GM23338 (cell line): ENCODE data around the gene SUPT6H.

Experiments used
- CREB1 ChIP-seq: fragments of 250-450 bp; sonication (Bioruptor Pico); IDR thresholded peaks from 2 replicates; pipeline ENCODE4 v1.5.0; 2020; ENCODE audit warnings: low read depth, mild to moderate bottlenecking, moderate library complexity
- ETS1 ChIP-seq: IDR thresholded peaks from 2 replicates; pipeline ENCODE4 v1.6.1; 2016; ENCODE audit warnings: antibody characterized with exemption
- EZH2 ChIP-seq: fragments of 200-600 bp; sonication (generic); IDR thresholded peaks from one replicate; pipeline ENCODE4 v1.8.0; 2017; ENCODE audit warnings: antibody characterized with exemption, mild to moderate bottlenecking, low read depth; ENCODE audit not compliant: unreplicated experiment
- EZH2phosphoT487 ChIP-seq: fragments of 200-600 bp; sonication (generic); IDR thresholded peaks from one replicate; pipeline ENCODE4 v1.8.1; 2018; ENCODE audit warnings: antibody characterized with exemption; ENCODE audit not compliant: unreplicated experiment
- JUNB ChIP-seq: IDR thresholded peaks from one replicate; pipeline ENCODE4 v1.6.1; 2016; ENCODE audit warnings: antibody characterized with exemption; ENCODE audit not compliant: unreplicated experiment
- NANOG ChIP-seq: IDR thresholded peaks from 2 replicates; pipeline ENCODE4 v1.6.1; 2016; ENCODE audit warnings: antibody characterized with exemption, borderline replicate concordance
- POLR2AphosphoS5 ChIP-seq: IDR thresholded peaks from 2 replicates; pipeline ENCODE4 v1.6.1; 2016; ENCODE audit warnings: antibody characterized with exemption, low read depth
- REST ChIP-seq: IDR thresholded peaks from one replicate; pipeline ENCODE4 v1.6.1; 2018; ENCODE audit warnings: antibody characterized with exemption; ENCODE audit not compliant: unreplicated experiment
- STAT1 ChIP-seq: IDR thresholded peaks from one replicate; pipeline ENCODE4 v1.6.1; 2016; ENCODE audit warnings: antibody characterized with exemption; ENCODE audit not compliant: unreplicated experiment
- ZNF114 ChIP-seq: fragments of 250-450 bp; sonication (Bioruptor Pico); IDR thresholded peaks from 2 replicates; pipeline ENCODE4 v1.5.0; 2020; ENCODE audit warnings: mild to moderate bottlenecking, moderate library complexity
- TF ChIP-seq, protein P1 (sequence below), 2 experiments: fragments of 200-600 bp in 1 of 2; sonication (generic) in 1 of 2; conservative IDR thresholded peaks; 2 replicates each; pipeline versions ENCODE4 v1.5.1 to v1.6.1; 2016 to 2017; ENCODE audit warnings: antibody characterized with exemption in 2 of 2, low read depth in 2 of 2, mild to moderate bottlenecking in 2 of 2, moderate library complexity in 1 of 2

DNA sequence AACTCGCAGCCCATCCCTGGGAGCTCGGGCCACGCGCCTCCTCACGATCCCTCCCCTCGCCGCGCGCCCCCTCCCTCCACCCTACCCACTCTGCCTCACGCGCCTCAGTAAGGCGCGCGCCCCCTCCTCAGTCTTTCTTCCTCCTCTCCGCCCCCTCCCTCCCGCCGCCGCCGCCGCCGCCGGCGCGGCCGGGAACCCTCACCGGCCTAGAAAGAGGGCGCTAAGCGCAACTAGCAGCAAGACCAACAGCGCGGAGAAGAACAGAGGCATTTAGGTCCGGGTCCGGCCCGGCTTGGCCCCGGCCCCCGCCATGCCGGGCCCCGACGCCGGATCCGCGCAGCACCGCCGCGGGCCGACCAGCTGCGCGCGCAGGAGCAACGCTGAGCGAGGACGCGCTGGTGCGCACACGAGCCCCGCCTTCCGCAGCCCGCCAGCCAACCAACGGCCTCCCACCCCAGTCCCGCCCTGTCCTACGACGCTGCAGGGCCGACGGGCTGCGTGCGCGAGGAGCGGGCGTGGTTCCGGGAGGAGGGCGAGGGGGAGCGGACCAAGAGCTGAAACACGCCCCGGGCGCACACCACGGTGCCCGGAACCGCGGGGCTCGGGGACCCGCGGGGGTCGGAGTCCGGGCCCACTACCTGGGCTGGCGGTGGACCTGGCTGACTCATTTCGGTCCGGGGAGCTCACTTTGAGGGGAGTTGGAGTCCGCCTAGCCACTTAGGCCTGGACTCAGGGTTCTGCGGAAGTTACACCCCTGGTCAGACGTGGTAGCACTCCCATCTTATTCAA, 17.0 kb upstream of the SUPT6H start, which contains the start of gene BLTP2:
- TF ChIP-seq, protein P1, sequence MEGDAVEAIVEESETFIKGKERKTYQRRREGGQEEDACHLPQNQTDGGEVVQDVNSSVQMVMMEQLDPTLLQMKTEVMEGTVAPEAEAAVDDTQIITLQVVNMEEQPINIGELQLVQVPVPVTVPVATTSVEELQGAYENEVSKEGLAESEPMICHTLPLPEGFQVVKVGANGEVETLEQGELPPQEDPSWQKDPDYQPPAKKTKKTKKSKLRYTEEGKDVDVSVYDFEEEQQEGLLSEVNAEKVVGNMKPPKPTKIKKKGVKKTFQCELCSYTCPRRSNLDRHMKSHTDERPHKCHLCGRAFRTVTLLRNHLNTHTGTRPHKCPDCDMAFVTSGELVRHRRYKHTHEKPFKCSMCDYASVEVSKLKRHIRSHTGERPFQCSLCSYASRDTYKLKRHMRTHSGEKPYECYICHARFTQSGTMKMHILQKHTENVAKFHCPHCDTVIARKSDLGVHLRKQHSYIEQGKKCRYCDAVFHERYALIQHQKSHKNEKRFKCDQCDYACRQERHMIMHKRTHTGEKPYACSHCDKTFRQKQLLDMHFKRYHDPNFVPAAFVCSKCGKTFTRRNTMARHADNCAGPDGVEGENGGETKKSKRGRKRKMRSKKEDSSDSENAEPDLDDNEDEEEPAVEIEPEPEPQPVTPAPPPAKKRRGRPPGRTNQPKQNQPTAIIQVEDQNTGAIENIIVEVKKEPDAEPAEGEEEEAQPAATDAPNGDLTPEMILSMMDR (conservative IDR thresholded peaks at IDR 0.05; ENCODE audit: low read depth in 2 of 2): no peak
- TF ChIP-seq EZH2 (no peak), CREB1 (CRISPR knock-in tag) (peak; percentile 77), STAT1 (no peak), JUNB (no peak), EZH2phosphoT487 (no peak), POLR2AphosphoS5 (peak; percentile 74), NANOG (no peak), ETS1 (no peak; the same call in 1 of the 2 replicates), ZNF114 (CRISPR knock-in tag) (no peak), REST (no peak)
